B cell (primary cell): ENCODE data around the gene ARL6IP4. TPM values are rescaled to one million over a fixed set of nuclear protein-coding genes. Genes with fewer than 3 reads are reported as not detected.

Experiments used
- ATAC-seq: fragments of 200-7000 bp; cut with Tn5 transposase; one replicate; pipeline ENCODE4 v1.10.0; 2021; ENCODE audit warnings: low read depth, mild to moderate bottlenecking, moderate number of reproducible peaks, moderate library complexity
- CTCF ChIA-PET: fragments of 350-600 bp; sonication (Branson Sonifier 250); formaldehyde crosslinking; loops from one replicate; lab custom pipeline; 2021; ENCODE audit warnings: antibody characterized with exemption, inconsistent platforms; lab: Charles Lee
- POLR2A ChIA-PET: fragments of 350-600 bp; sonication (Branson Sonifier 250); formaldehyde crosslinking; loops from one replicate; lab custom pipeline; 2021; ENCODE audit warnings: antibody characterized with exemption; lab: Charles Lee
- DNase-seq: peaks from one replicate; pipeline ENCODE4 v3.0.0; 2013
- H2AFZ ChIP-seq: 2 replicates; pipeline ENCODE4 v1.6.1; 2012; ENCODE audit warnings: mild to moderate bottlenecking, low read depth, low read length; ENCODE audit not compliant: insufficient read depth, poor library complexity, severe bottlenecking
- H3K27ac ChIP-seq, 2 donors: 1 replicate in 1 of 2; 2 replicates in 1 of 2; pipeline ENCODE4 v1.5.1; 2012 to 2013; ENCODE audit warnings: low read length in 2 of 2, mild to moderate bottlenecking in 2 of 2, moderate library complexity in 1 of 2
- H3K27me3 ChIP-seq, 4 experiments: fragments of 200-600 bp in 1 of 4; sonication (generic) in 1 of 4; replicated peaks in 1 of 4; 1 replicate in 2 of 4; 2 replicates in 2 of 4; pipeline versions ENCODE4 v1.6.1 to v1.7.0; 2013 to 2016; ENCODE audit warnings: low read length in 3 of 4, mild to moderate bottlenecking in 2 of 4, mixed read lengths in 1 of 4, moderate library complexity in 1 of 4; ENCODE audit not compliant: insufficient read depth in 4 of 4, control insufficient read depth in 3 of 4; ENCODE audit errors: control extremely low read depth in 1 of 4
- H3K36me3 ChIP-seq, 2 experiments: replicated peaks in 1 of 2; 1 replicate in 1 of 2; 2 replicates in 1 of 2; pipeline versions ENCODE4 v1.6.1 to v1.7.1; 2013; ENCODE audit warnings: low read length in 1 of 2; ENCODE audit not compliant: insufficient read depth in 2 of 2, control insufficient read depth in 1 of 2; ENCODE audit errors: control extremely low read depth in 1 of 2, extremely low read depth in 1 of 2
- H3K4me1 ChIP-seq, 2 donors: fragments of 200-600 bp in 1 of 2; sonication (generic) in 1 of 2; 1 replicate in 1 of 2; 2 replicates in 1 of 2; pipeline versions ENCODE4 v1.5.1 to v1.6.1; 2013 to 2017; ENCODE audit warnings: low read length in 2 of 2; ENCODE audit not compliant: control insufficient read depth in 2 of 2, insufficient read depth in 2 of 2
- H3K4me2 ChIP-seq: replicated peaks from 2 replicates; pipeline ENCODE3; 2012; ENCODE audit warnings: mild to moderate bottlenecking, low read depth, low read length; ENCODE audit not compliant: poor library complexity, severe bottlenecking
- H3K4me3 ChIP-seq, 5 experiments: fragments of 200-600 bp in 1 of 5; sonication (generic) in 1 of 5; 1 replicate in 3 of 5; 2 replicates in 2 of 5; pipeline versions ENCODE4 v1.5.1 to v1.7.0; 2011 to 2016; ENCODE audit warnings: low read length in 4 of 5, mild to moderate bottlenecking in 4 of 5, low read depth in 2 of 5, control low read depth in 1 of 5, moderate library complexity in 1 of 5; ENCODE audit not compliant: insufficient read depth in 1 of 5; ENCODE audit errors: control extremely low read depth in 1 of 5, extremely low read depth in 1 of 5
- H3K79me2 ChIP-seq: fragments of 200-600 bp; sonication (generic); one replicate; pipeline ENCODE4 v1.6.0; 2016; ENCODE audit warnings: low read length; ENCODE audit not compliant: control insufficient read depth, insufficient read depth
- H3K9ac ChIP-seq: fragments of 200-600 bp; sonication (generic); 2 replicates; pipeline ENCODE4 v1.6.1; 2017; ENCODE audit warnings: mild to moderate bottlenecking, low read length, moderate library complexity
- H3K9me3 ChIP-seq, 3 donors: one replicate each; pipeline versions ENCODE4 v1.6.1 to v1.7.1; 2013; ENCODE audit warnings: low read length in 2 of 3; ENCODE audit not compliant: control insufficient read depth in 2 of 3, insufficient read depth in 1 of 3; ENCODE audit errors: control extremely low read depth in 1 of 3
- H4K20me1 ChIP-seq: 2 replicates; pipeline ENCODE4 v1.6.0; 2012; ENCODE audit warnings: mild to moderate bottlenecking, low read length; ENCODE audit not compliant: insufficient read depth, control insufficient read depth, poor library complexity, severe bottlenecking
- H3K27ac Mint-ChIP-seq: one replicate; pipeline ENCODE4 v1.8.0; 2021; ENCODE audit warnings: mixed read lengths
- H3K27me3 Mint-ChIP-seq: one replicate; pipeline ENCODE4 v1.8.0; 2021; ENCODE audit warnings: mixed read lengths
- H3K4me1 Mint-ChIP-seq: one replicate; pipeline ENCODE4 v1.8.0; 2021; ENCODE audit warnings: mixed read lengths
- H3K4me3 Mint-ChIP-seq: one replicate; pipeline ENCODE4 v1.8.0; 2021; ENCODE audit warnings: mixed read lengths
- H3K9me3 Mint-ChIP-seq: one replicate; pipeline ENCODE4 v1.8.0; 2022; ENCODE audit warnings: mixed read lengths; ENCODE audit not compliant: insufficient read depth
- CTCF ChIP-seq: fragments of 200-600 bp; IDR thresholded peaks from one replicate; pipeline ENCODE4 v1.8.0; 2022; ENCODE audit warnings: antibody characterized with exemption, mild to moderate bottlenecking
- EZH2 ChIP-seq: IDR thresholded peaks from 2 replicates; pipeline ENCODE4 v1.6.1; 2012; ENCODE audit warnings: borderline replicate concordance, low read depth, mild to moderate bottlenecking, moderate library complexity, low read length; ENCODE audit not compliant: insufficient read depth, poor library complexity, severe bottlenecking
- WGBS: methylation state at CpG from one replicate; pipeline ENCODE4 v1.1.5; 2013; ENCODE audit warnings: missing lambda C conversion rate; ENCODE audit not compliant: insufficient coverage; 5-methylcytosine and 5-hydroxymethylcytosine counted together
- intact Hi-C: fragments of 100-400 bp; cut with micrococcal nuclease; formaldehyde crosslinking; loops from one replicate; pipeline ENCODE4 v1.10.0; 2022
- polyA plus RNA-seq: library from polyadenylated mRNA; depleted of rRNA; stranded (reverse); fragments of >200 nt; gene quantifications from 2 replicates; pipeline ENCODE4 v1.2.3, GENCODE V29; 2012
- total RNA-seq, 2 donors: library from RNA; stranded (reverse); fragments of 120-200 nt in 1 of 2; gene quantifications; 1 replicate in 1 of 2; 2 replicates in 1 of 2; pipeline versions ENCODE4 v1.2.3 to v1.2.4, GENCODE V29; 2013 to 2022

Gene ARL6IP4
- total and polyA plus RNA-seq, 2 donors (not counting 1 experiment from before 2014, with no cell fraction given), result 165 to 274 TPM

- Histone ChIP-seq H4K20me1 (no peaks in the 10 kb centered on the region), H3K27me3 (no peaks in the 10 kb centered on the region), H3K4me2 (no peak overlapping the region), H3K4me1 (no peaks in the 10 kb centered on the region), H3K79me2 (no peaks in the 10 kb centered on the region), H2AFZ (no peak overlapping the region), H3K9ac (no peak overlapping the region), H3K36me3 (no peaks in the 10 kb centered on the region), H3K4me3 (no peak overlapping the region), H3K27ac (no peak overlapping the region), H3K9me3 (no peaks in the 10 kb centered on the region)
- ATAC-seq (no peak), DNase-seq (no peak)
- no peak overlapping the region for H3K27ac Mint-ChIP-seq
- WGBS, result 91% methylated on average over 22 of the region's 22 CpGs
- intact Hi-C loops, result no loop called here
- CTCF ChIA-PET, result no interaction called here
- POLR2A ChIA-PET, result interaction anchor here (0.7 kb wide), 1 partner anchor 128 kb away, joined by 3 read pairs; no protein-coding TSS in a partner anchor
- H3K4me3 Mint-ChIP-seq, result no peak overlapping the region
- no peaks in the 10 kb centered on the region for H3K27me3 Mint-ChIP-seq
- H3K4me1 Mint-ChIP-seq, result peaks cover 2% of the 10 kb centered on the region
- H3K9me3 Mint-ChIP-seq, result no peaks in the 10 kb centered on the region
- no peak for TF ChIP-seq EZH2
- no peak for TF ChIP-seq CTCF
These were observed 9.5 kb downstream of the ARL6IP4 start for GRCh38 chr12:122989874-122990419.

GRCh38 chr12:122990561-122990960, 10.1 kb downstream of the ARL6IP4 start:
- no peaks in the 10 kb centered on the region for H3K9me3 ChIP-seq
- no peaks in the 10 kb centered on the region for H3K36me3 ChIP-seq
- H3K27ac Mint-ChIP-seq, result no peak overlapping the region
- H3K4me3 ChIP-seq, result no peak overlapping the region
- H3K27ac ChIP-seq, result no peak overlapping the region
- H3K9ac ChIP-seq, result no peak overlapping the region
- H4K20me1 ChIP-seq, result no peaks in the 10 kb centered on the region
- H3K27me3 ChIP-seq, result no peaks in the 10 kb centered on the region
- no peak for TF ChIP-seq EZH2
- TF ChIP-seq CTCF, result no peak
- intact Hi-C loops, result no loop called here
- no peak overlapping the region for H2AFZ ChIP-seq
- CTCF ChIA-PET, result no interaction called here
- WGBS, result 96% methylated on average over 13 of the region's 13 CpGs
- H3K4me1 ChIP-seq, result no peaks in the 10 kb centered on the region
- H3K27me3 Mint-ChIP-seq, result no peaks in the 10 kb centered on the region
- H3K4me2 ChIP-seq, result no peak overlapping the region
- H3K79me2 ChIP-seq, result no peaks in the 10 kb centered on the region
- no peaks in the 10 kb centered on the region for H3K9me3 Mint-ChIP-seq
- ATAC-seq, result no peak
- no peak overlapping the region for H3K4me3 Mint-ChIP-seq
- POLR2A ChIA-PET, result no interaction called here
- DNase-seq, result no peak
- H3K4me1 Mint-ChIP-seq, result peaks cover 2% of the 10 kb centered on the region
